AG09309 (cell line): Measurements from ENCODE around the gene TMED4.
A peak's percentile ranks its signal among the peaks of the same experiment; 100 is the strongest.

Experiments used
- DNase-seq: peaks from one replicate; pipeline ENCODE4 v3.0.0-alpha.2; 2010; ENCODE audit warnings: low read depth
- H3K4me3 ChIP-seq: 2 replicates; pipeline ENCODE4 v1.5.1; 2011; ENCODE audit warnings: mild to moderate bottlenecking, low read depth, low read length, moderate library complexity; ENCODE audit not compliant: control insufficient read depth
- TF ChIP-seq, protein P1 (sequence below): IDR thresholded peaks from 2 replicates; pipeline ENCODE4 v1.5.1; 2011; ENCODE audit warnings: mild to moderate bottlenecking, low read depth, low read length, inconsistent platforms; ENCODE audit not compliant: insufficient read depth, control insufficient read depth; ENCODE audit errors: missing control alignments

Gene TMED4

GRCh38 chr7:44534501-44534900 is 47.5 kb downstream of the TMED4 start:
- H3K4me3 ChIP-seq = no peak overlapping the region
- TF ChIP-seq, protein P1, sequence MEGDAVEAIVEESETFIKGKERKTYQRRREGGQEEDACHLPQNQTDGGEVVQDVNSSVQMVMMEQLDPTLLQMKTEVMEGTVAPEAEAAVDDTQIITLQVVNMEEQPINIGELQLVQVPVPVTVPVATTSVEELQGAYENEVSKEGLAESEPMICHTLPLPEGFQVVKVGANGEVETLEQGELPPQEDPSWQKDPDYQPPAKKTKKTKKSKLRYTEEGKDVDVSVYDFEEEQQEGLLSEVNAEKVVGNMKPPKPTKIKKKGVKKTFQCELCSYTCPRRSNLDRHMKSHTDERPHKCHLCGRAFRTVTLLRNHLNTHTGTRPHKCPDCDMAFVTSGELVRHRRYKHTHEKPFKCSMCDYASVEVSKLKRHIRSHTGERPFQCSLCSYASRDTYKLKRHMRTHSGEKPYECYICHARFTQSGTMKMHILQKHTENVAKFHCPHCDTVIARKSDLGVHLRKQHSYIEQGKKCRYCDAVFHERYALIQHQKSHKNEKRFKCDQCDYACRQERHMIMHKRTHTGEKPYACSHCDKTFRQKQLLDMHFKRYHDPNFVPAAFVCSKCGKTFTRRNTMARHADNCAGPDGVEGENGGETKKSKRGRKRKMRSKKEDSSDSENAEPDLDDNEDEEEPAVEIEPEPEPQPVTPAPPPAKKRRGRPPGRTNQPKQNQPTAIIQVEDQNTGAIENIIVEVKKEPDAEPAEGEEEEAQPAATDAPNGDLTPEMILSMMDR = peak; percentile 52
- DNase-seq = no peak

DNA sequence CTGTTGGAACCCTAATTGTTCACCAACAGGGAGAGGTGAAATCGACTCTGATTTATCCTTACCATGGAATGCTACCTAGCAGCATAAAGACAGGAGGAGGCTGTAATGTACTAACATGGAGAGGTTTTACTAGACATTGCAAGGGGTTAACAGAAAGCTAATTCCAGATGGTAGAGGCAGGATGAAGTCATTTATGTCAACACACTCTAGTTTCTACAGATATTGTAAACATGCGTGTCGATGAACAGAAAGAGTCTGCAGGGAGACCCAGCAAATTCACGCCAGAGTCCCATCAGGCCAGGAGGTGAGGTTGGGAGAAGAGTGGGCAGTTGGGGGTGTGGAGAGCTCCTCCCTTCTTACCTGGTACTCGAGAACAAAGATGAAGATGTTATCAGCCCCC is 47.9 kb downstream of the TMED4 start:
- no peak for DNase-seq
- no peak overlapping the region for H3K4me3 ChIP-seq
- TF ChIP-seq, protein P1 = no peak

DNA sequence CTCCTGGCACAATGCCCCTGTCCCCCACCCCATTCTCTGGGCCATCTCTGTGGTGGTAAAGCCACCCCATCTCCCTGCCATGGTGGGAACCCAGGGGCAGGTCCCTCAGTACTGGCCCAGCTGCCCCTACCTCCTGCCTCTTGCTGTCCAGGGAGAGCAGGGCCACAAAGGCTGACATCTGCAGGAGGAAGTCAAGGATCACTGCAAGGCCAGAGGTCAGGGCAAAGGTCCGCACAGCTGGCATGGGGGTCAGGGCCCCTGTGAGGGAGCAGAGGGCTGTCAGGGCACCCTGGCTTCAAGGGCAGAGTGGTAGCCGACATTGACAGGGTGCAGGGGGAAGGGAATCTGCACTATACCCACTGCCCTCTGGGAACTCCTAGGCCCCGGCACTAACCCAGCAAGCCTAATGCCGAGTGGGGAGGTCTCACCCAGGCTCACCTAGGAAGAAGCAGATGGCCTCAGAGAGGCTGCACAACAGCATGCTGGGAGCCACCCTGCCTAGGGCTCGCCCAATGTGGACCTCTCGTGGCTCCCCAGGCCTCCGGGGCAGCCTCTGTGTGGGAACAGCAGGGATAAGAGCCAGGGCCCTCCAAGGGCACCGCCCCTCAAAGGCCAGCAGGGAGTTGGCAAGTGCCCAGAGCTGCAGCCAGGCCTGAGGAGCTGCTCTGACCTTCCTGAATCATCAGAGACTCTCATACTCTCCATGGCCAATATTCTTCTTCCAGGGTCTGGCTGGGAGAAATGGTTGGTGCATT is 48.6 kb downstream of the TMED4 start:
- TF ChIP-seq, protein P1 = no peak
- DNase-seq = no peak

GRCh38 chr7:44531421-44532380 is 50.3 kb downstream of the TMED4 start:
- DNase-seq = no peak
- no peak overlapping the region for H3K4me3 ChIP-seq
- TF ChIP-seq, protein P1 = no peak

More for the DNA sequence above, 48.6 kb downstream of the TMED4 start:
- no peak overlapping the region for H3K4me3 ChIP-seq

DNA sequence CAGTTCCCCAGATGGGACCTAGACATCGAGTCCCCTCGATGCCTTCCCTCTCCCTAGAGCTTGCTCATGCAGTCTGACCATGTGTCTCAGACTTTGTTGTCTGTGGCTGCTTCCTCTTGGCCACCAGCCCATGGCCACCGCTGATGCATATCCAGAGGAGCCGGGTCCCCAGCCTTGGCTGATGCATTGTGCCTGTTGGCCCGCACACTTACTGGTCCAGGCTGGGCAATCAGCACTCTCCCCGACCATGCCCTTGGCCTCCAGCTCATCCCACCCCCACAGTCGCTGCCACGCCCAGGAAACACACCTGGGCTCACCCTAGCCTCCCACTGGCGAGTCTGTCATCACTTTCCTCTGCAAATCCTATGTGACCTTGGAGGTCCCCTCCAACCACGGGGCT is 51.0 kb downstream of the TMED4 start:
- H3K4me3 ChIP-seq = no peak overlapping the region
- no peak for DNase-seq
- TF ChIP-seq, protein P1 = no peak
